Activated naive CD4-positive, alpha-beta T cell treated with anti-CD3 and anti-CD28 coated beads, Interleukin-2, amount 50 U/mL, for 72 hours (primary cell): ENCODE data around the gene ADAM15. TPM values are rescaled to one million over a fixed set of nuclear protein-coding genes. Genes with fewer than 3 reads are reported as not detected.

ENCODE experiments used
- ATAC-seq, 2 donors: fragments of 150-1000 bp; cut with Tn5 transposase; 2 replicates each; pipeline ENCODE4 v1.10.0; 2021; ENCODE audit warnings: mild to moderate bottlenecking in 2 of 2, moderate library complexity in 2 of 2
- DNase-seq, 2 donors: peaks; one replicate each; pipeline ENCODE4 v3.0.0; 2021 to 2022; ENCODE audit warnings: low spot score in 2 of 2
- H3K27ac Mint-ChIP-seq, 2 donors: one replicate each; pipeline ENCODE4 v1.8.0; 2022; ENCODE audit warnings: mild to moderate bottlenecking in 2 of 2, mixed read lengths in 2 of 2
- H3K36me3 Mint-ChIP-seq, 2 donors: one replicate each; pipeline ENCODE4 v1.8.0; 2022; ENCODE audit warnings: mixed read lengths in 2 of 2
- H3K9me3 Mint-ChIP-seq, 2 donors: one replicate each; pipeline ENCODE4 v1.8.0; 2022; ENCODE audit warnings: mixed read lengths in 2 of 2
- total RNA-seq, 2 donors: library from RNA; stranded (reverse); gene quantifications; one replicate each; pipeline ENCODE4 v1.2.3, GENCODE V29; 2022

Gene ADAM15
- total RNA-seq, 2 donors from 2014 or later = 49.9 to 52.8 TPM

- peak overlapping the region in 1 of 2 donors; percentile 54 for H3K27ac Mint-ChIP-seq
- peak in 1 of 2 donors; percentile 15 for ATAC-seq
These were observed 28.8 kb upstream of the ADAM15 start for GRCh38 chr1:155022136-155022926.

GRCh38 chr1:155022927-155023236 is 28.2 kb upstream of the ADAM15 start:
- ATAC-seq = no peak
- Mint-ChIP-seq H3K27ac (peak overlapping the region; percentile 34 to 54), H3K36me3 (peaks cover 7 to 10% of the 10 kb centered on the region in 2 donors), H3K9me3 (no peaks in the 10 kb centered on the region)
- no peak for DNase-seq

More at GRCh38 chr1:155022136-155022926, 28.8 kb upstream of the ADAM15 start:
- H3K9me3 Mint-ChIP-seq = no peaks in the 10 kb centered on the region
- peaks cover 7 to 10% of the 10 kb centered on the region in 2 donors for H3K36me3 Mint-ChIP-seq
- DNase-seq = no peak

GRCh38 chr1:155023627-155024026 is 27.5 kb upstream of the ADAM15 start:
- Mint-ChIP-seq H3K9me3 (no peaks in the 10 kb centered on the region), H3K36me3 (peaks cover 7 to 10% of the 10 kb centered on the region in 2 donors), H3K27ac (peak overlapping the region in 1 of 2 donors; percentile 54)
- ATAC-seq = peak; percentile 11 to 25
- no peak for DNase-seq

- DNase-seq (no peak), ATAC-seq (no peak)
- Mint-ChIP-seq H3K36me3 (peaks cover 5% of the 10 kb centered on the region in 2 donors), H3K27ac (peak overlapping the region in 1 of 2 donors; percentile 30), H3K9me3 (no peaks in the 10 kb centered on the region)
These were observed 26.8 kb upstream of the ADAM15 start for GRCh38 chr1:155024315-155024714.

GRCh38 chr1:155026154-155026553 is 25.0 kb upstream of the ADAM15 start:
- no peak overlapping the region for H3K27ac Mint-ChIP-seq
- DNase-seq (no peak), ATAC-seq (no peak)
- H3K36me3 Mint-ChIP-seq = no peaks in the 10 kb centered on the region
- no peaks in the 10 kb centered on the region for H3K9me3 Mint-ChIP-seq

- peak; percentile 41 to 48 for ATAC-seq
- Mint-ChIP-seq H3K36me3 (no peaks in the 10 kb centered on the region), H3K9me3 (no peaks in the 10 kb centered on the region), H3K27ac (no peak overlapping the region)
- DNase-seq = no peak
These were observed 24.5 kb upstream of the ADAM15 start for GRCh38 chr1:155026588-155026987.

GRCh38 chr1:155029513-155030242 is 21.4 kb upstream of the ADAM15 start:
- Mint-ChIP-seq H3K36me3 (no peaks in the 10 kb centered on the region), H3K9me3 (no peaks in the 10 kb centered on the region)
- ATAC-seq = no peak

GRCh38 chr1:155030243-155030795 is 20.8 kb upstream of the ADAM15 start:
- no peaks in the 10 kb centered on the region for H3K36me3 Mint-ChIP-seq
- ATAC-seq (no peak), DNase-seq (no peak)
- no peaks in the 10 kb centered on the region for H3K9me3 Mint-ChIP-seq
- H3K27ac Mint-ChIP-seq = no peak overlapping the region

More at GRCh38 chr1:155029513-155030242, 21.4 kb upstream of the ADAM15 start:
- H3K27ac Mint-ChIP-seq = no peak overlapping the region
- DNase-seq = no peak

GRCh38 chr1:155030899-155031298 is 20.2 kb upstream of the ADAM15 start:
- Mint-ChIP-seq H3K9me3 (no peaks in the 10 kb centered on the region), H3K27ac (no peak overlapping the region), H3K36me3 (no peaks in the 10 kb centered on the region)
- DNase-seq (no peak), ATAC-seq (no peak)

GRCh38 chr1:155032886-155033285 is 18.2 kb upstream of the ADAM15 start:
- no peak overlapping the region for H3K27ac Mint-ChIP-seq
- H3K36me3 Mint-ChIP-seq = no peaks in the 10 kb centered on the region
- H3K9me3 Mint-ChIP-seq = no peaks in the 10 kb centered on the region
- ATAC-seq (no peak), DNase-seq (no peak)

- Mint-ChIP-seq H3K36me3 (no peaks in the 10 kb centered on the region), H3K27ac (no peak within 1 kb of the TSS), H3K9me3 (no peaks in the 10 kb centered on the region)
- ATAC-seq = no peak
- no peak for DNase-seq
These were observed 17.6 kb upstream of the ADAM15 start, which contains the start of the genes DCST1 and DCST2 for GRCh38 chr1:155033524-155033923. TSS of gene DCST1 (plus strand) at chr1:155033824. CDS start at chr1:155034037, 213 bp downstream. TSS of gene DCST2 (minus strand) at chr1:155033781. CDS start at chr1:155033701, 80 bp downstream.

- Mint-ChIP-seq H3K27ac (no peak overlapping the region), H3K9me3 (no peaks in the 10 kb centered on the region), H3K36me3 (no peaks in the 10 kb centered on the region)
- no peak for DNase-seq
- ATAC-seq = no peak
These were observed 16.6 kb upstream of the ADAM15 start for GRCh38 chr1:155034318-155035208.

GRCh38 chr1:155035936-155036335 is 15.2 kb upstream of the ADAM15 start:
- Mint-ChIP-seq H3K27ac (no peak overlapping the region), H3K9me3 (no peaks in the 10 kb centered on the region), H3K36me3 (no peaks in the 10 kb centered on the region)
- ATAC-seq (no peak), DNase-seq (no peak)

- Mint-ChIP-seq H3K27ac (no peak overlapping the region), H3K9me3 (no peaks in the 10 kb centered on the region), H3K36me3 (no peaks in the 10 kb centered on the region)
- ATAC-seq = no peak
- DNase-seq = no peak
These were observed 14.1 kb upstream of the ADAM15 start for GRCh38 chr1:155037043-155037442.

GRCh38 chr1:155037851-155038441 is 13.2 kb upstream of the ADAM15 start:
- no peak for DNase-seq
- no peaks in the 10 kb centered on the region for H3K9me3 Mint-ChIP-seq

More at GRCh38 chr1:155037851-155038441, 13.2 kb upstream of the ADAM15 start:
- no peak for ATAC-seq
- Mint-ChIP-seq H3K27ac (no peak overlapping the region), H3K36me3 (no peaks in the 10 kb centered on the region)
